Lower lobe of right lung (tissue), 2 donors: Measurements from ENCODE around the gene WLS. TPM values are rescaled to one million over a fixed set of nuclear protein-coding genes. Genes with fewer than 3 reads are reported as not detected.
A peak's percentile ranks its signal among the peaks of the same experiment; 100 is the strongest.

ENCODE experiments used
- ATAC-seq, 2 donors: fragments of 200-7000 bp; cut with Tn5 transposase; one replicate each; pipeline ENCODE4 v1.9.1; 2020 to 2022; ENCODE audit warnings: mild to moderate bottlenecking in 2 of 2, moderate library complexity in 2 of 2
- DNase-seq: peaks from one replicate; pipeline ENCODE4 v3.0.0-alpha.2; 2020
- H3K27ac ChIP-seq: fragments of 200-600 bp; one replicate; pipeline ENCODE4 v1.8.0; 2022
- H3K27me3 ChIP-seq: fragments of 200-600 bp; one replicate; pipeline ENCODE4 v1.8.0; 2022; ENCODE audit warnings: low read depth
- H3K36me3 ChIP-seq: fragments of 200-600 bp; one replicate; pipeline ENCODE4 v1.8.0; 2022; ENCODE audit warnings: mild to moderate bottlenecking
- H3K4me1 ChIP-seq: fragments of 200-600 bp; one replicate; pipeline ENCODE4 v1.8.0; 2022
- H3K4me3 ChIP-seq: fragments of 200-600 bp; one replicate; pipeline ENCODE4 v1.8.0; 2022; ENCODE audit warnings: mild to moderate bottlenecking
- H3K9me3 ChIP-seq: fragments of 200-600 bp; one replicate; pipeline ENCODE4 v1.8.0; 2022
- intact Hi-C: fragments of 100-400 bp; cut with DNase I; formaldehyde crosslinking; loops from one replicate; pipeline ENCODE4 v1.11.0; 2022
- total RNA-seq: library from RNA; stranded (reverse); fragmentation: NEBNext Ultra II Directional; extraction: Animal tissue kit (Norgen Biotek cat#: 25700); gene quantifications from one replicate; pipeline ENCODE4 v1.2.1, GENCODE V29; 2021
- TF ChIP-seq, protein P1 (sequence below): fragments of 200-600 bp; IDR thresholded peaks from one replicate; pipeline ENCODE4 v1.8.0; 2022; ENCODE audit warnings: antibody characterized with exemption, mild to moderate bottlenecking
- donor health status: DM: no; HTN: yes; CAD: no; lungs with severe emphysema.

Gene WLS
- total RNA-seq, 1 donor from 2014 or later = 85.2 TPM

DNA sequence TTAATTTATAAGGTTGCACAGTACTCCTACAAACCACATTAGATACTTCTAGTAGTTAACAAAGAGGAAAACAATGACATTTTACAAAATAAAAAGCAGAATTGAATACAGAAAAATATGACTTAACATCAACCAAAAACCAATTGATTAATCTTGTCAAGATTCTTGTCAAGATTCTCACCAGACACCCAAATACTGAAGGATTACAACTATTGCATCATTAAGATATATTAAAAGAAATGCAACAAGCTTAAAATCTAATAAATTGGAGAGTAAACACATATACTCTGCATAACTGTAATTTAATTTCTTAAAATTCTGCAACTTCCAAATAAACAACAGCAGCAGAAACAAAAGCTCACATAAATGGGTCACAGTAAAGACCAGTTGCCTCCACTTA lies 4.7 kb downstream of the WLS start:
- DNase-seq (no peak), ATAC-seq (no peak)
- H3K9me3 ChIP-seq = no peaks in the 10 kb centered on the region
- TF ChIP-seq, protein P1, sequence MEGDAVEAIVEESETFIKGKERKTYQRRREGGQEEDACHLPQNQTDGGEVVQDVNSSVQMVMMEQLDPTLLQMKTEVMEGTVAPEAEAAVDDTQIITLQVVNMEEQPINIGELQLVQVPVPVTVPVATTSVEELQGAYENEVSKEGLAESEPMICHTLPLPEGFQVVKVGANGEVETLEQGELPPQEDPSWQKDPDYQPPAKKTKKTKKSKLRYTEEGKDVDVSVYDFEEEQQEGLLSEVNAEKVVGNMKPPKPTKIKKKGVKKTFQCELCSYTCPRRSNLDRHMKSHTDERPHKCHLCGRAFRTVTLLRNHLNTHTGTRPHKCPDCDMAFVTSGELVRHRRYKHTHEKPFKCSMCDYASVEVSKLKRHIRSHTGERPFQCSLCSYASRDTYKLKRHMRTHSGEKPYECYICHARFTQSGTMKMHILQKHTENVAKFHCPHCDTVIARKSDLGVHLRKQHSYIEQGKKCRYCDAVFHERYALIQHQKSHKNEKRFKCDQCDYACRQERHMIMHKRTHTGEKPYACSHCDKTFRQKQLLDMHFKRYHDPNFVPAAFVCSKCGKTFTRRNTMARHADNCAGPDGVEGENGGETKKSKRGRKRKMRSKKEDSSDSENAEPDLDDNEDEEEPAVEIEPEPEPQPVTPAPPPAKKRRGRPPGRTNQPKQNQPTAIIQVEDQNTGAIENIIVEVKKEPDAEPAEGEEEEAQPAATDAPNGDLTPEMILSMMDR = no peak
- H3K36me3 ChIP-seq = no peaks in the 10 kb centered on the region
- H3K27me3 ChIP-seq = no peaks in the 10 kb centered on the region
- intact Hi-C loops = no loop called here
- H3K4me1 ChIP-seq = peaks cover 9% of the 10 kb centered on the region
- H3K27ac ChIP-seq = no peak overlapping the region
- H3K4me3 ChIP-seq = no peak overlapping the region

DNA sequence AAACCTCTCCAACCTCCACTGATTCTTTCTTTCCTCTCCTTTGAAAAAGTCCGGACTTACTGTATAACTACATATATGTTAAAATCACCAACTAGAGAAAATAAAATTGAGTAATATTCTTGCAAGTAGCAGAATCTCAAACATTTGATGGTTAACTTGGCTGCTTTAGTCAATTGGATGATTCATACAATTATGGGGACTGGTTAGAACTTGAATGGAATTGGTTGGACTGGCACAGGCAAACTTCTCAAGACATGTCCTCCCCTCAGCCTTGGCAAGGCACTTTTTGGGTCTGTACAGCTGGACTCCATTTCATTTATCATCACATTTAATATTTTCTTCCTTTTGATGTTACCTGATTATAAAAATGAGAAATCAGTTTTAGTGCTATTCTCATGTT lies 6.5 kb downstream of the WLS start:
- ATAC-seq = no peak
- intact Hi-C loops = no loop called here
- TF ChIP-seq, protein P1 = no peak
- Histone ChIP-seq H3K4me3 (no peak overlapping the region), H3K4me1 (peaks cover 18% of the 10 kb centered on the region), H3K9me3 (no peaks in the 10 kb centered on the region), H3K36me3 (no peaks in the 10 kb centered on the region), H3K27me3 (no peaks in the 10 kb centered on the region), H3K27ac (no peak overlapping the region)
- no peak for DNase-seq

DNA sequence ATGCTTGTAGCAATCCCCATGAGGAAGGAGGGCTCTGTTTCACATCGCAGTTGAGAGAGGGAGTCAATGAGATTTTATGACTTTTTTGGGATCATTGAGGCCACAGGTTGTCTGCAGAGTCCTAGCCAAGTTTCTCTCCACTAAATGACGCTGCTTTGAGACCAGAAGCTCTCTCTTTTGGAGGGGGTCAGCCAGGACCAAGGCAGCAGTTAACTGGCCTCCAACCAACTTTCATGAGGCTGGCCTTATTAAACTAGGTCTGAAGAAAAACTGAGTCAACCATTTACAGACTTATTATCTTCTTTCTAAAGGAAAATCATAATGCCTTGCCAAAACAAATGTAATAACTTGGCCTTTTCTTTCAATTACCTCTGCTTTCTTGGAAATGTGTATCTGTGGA lies 8.6 kb downstream of the WLS start:
- Histone ChIP-seq H3K4me1 (peaks cover 9% of the 10 kb centered on the region), H3K9me3 (no peaks in the 10 kb centered on the region), H3K27me3 (no peaks in the 10 kb centered on the region), H3K4me3 (no peak overlapping the region), H3K36me3 (no peaks in the 10 kb centered on the region), H3K27ac (no peak overlapping the region)
- TF ChIP-seq, protein P1 = no peak
- ATAC-seq = no peak
- intact Hi-C loops = no loop called here
- DNase-seq = no peak

DNA sequence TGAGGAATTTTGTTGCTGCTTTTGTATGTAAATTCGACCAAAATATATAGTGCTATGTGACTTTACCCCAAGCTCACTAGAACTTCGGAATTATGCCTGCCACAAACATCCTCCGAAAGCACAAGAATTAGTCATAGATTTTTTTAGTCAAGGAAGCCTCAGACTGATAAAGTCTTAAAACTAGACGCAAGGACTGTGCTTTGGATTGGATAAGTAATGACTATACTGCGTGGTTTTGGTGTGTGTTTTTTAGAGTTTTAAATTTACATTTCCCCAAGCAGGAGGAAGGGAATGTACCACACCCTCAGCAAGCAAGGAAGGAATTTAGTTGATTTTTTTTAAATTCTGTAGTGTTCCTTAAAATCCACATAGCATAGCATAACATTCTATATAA lies 10.3 kb downstream of the WLS start:
- DNase-seq (no peak), ATAC-seq (peak in 1 of 2 donors; percentile 51)
- intact Hi-C loops = no loop called here
- TF ChIP-seq, protein P1 = no peak
- Histone ChIP-seq H3K4me3 (no peak overlapping the region), H3K9me3 (no peaks in the 10 kb centered on the region), H3K27me3 (no peaks in the 10 kb centered on the region), H3K36me3 (no peaks in the 10 kb centered on the region), H3K4me1 (peaks cover 9% of the 10 kb centered on the region), H3K27ac (no peak overlapping the region)

DNA sequence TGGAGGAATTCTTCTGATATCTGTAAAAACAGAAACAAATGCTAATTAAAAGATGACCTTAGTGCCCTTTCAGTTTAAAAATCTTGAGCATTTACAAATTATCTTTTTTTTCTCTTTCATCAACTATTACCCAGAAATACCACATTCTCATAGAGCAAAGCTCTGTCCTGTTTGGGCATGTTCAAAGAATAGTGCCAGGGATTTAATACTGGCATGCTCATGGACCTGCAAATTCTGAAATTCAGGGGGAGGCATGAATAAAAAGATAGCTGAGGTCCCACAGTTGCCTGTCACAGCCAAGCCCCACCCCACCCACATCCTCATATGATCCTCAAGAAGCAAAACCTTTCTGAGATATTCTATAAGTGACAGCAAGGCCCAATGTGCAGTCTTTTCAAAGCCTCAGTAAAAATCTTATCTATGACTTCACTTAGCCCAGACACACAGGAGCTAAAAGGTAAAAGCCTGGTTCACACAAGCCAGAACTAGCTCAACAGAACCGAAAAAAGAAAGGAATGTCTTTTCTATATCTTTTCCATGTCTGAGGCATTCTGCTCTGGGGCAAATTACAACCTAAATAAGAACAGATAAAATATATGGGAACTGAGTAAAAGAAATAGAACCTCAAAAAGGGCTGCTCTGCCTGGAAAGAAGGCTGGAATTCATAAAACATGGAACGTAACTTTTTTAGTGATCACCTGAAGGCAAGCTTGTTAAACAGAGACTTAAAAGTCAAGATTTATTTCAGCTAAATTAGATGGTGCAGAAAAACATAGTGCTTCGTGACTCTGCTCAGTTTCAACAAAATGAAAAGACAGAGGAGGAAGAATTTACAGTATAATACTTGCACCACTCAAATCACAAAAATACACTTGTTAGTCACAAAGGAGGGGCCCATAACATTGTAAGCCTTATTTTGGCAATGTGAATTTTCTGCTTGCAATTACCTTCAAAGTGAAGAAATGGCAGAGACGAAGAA lies 11.0 kb downstream of the WLS start:
- Histone ChIP-seq H3K4me1 (peaks cover 11% of the 10 kb centered on the region), H3K36me3 (no peaks in the 10 kb centered on the region), H3K4me3 (no peak overlapping the region), H3K27me3 (no peaks in the 10 kb centered on the region), H3K27ac (no peak overlapping the region), H3K9me3 (no peaks in the 10 kb centered on the region)
- intact Hi-C loops = no loop called here
- TF ChIP-seq, protein P1 = no peak
- ATAC-seq = no peak
- no peak for DNase-seq
